ES-I3 (cell line): ENCODE results near the gene KRT77.

ENCODE experiments used
- H3K36me3 ChIP-seq: 2 replicates; pipeline ENCODE4 v1.6.1; 2013; ENCODE audit warnings: mild to moderate bottlenecking, low read length, control low read depth, moderate library complexity; ENCODE audit not compliant: insufficient read depth
- H3K4me1 ChIP-seq: 2 replicates; pipeline ENCODE4 v1.6.1; 2013; ENCODE audit warnings: mild to moderate bottlenecking, control low read depth, low read length; ENCODE audit not compliant: insufficient read depth
- H3K9ac ChIP-seq: 2 replicates; pipeline ENCODE4 v1.6.1; 2013; ENCODE audit warnings: low read depth, mild to moderate bottlenecking, low read length, moderate library complexity
- H3K9me3 ChIP-seq: 2 replicates; pipeline ENCODE4 v1.6.1; 2013; ENCODE audit warnings: mild to moderate bottlenecking, low read length, moderate library complexity; ENCODE audit not compliant: control insufficient read depth, insufficient read depth

The KRT77 gene

DNA sequence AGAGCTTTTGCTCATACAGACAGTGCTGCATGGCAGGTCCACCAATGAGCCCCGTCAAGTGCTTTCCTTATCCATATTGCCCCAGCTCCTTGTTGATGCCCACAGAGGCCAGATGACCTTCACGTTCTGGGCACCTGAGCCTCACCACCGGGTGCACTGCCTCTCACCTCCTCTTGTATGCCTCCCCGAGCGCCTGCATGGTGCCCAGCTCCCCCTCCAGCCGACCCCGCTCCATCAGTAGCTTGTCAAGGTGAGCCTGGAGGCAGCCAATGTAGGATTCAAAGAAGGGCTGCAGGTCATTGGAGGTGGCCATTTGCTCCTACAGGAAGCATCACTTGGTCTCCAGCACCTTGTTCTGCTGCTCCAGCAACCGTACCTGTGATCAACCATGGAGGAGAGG lies 31.8 kb upstream of the KRT77 start:
- no peaks in the 10 kb centered on the region for H3K4me1 ChIP-seq
- H3K9ac ChIP-seq: no peak overlapping the region

GRCh38 chr12:52730793-52731192 lies 27.5 kb upstream of the KRT77 start:
- Histone ChIP-seq H3K9me3 (no peaks in the 10 kb centered on the region), H3K4me1 (no peaks in the 10 kb centered on the region), H3K9ac (no peak overlapping the region), H3K36me3 (no peaks in the 10 kb centered on the region)

More for the DNA sequence above, 31.8 kb upstream of the KRT77 start:
- H3K36me3 ChIP-seq: no peaks in the 10 kb centered on the region
- no peaks in the 10 kb centered on the region for H3K9me3 ChIP-seq

DNA sequence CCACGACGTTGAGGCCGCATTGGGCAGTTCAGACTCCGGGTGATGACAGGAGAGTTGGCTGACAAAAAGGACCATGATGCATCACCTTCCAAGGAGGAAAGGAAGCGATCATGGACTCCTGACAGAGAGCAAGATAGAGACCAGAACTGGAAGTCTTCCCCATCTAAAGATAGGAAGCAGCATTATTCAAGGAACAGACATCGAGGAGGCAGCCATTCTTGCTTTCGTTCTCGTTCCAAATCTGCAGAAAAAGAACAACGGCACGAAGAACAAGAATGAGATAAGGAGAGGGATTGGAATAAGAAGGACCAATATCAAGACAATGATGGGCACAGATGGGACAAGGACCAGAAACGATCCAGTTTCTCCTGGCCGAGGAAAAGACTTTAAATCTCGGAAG lies 27.1 kb upstream of the KRT77 start:
- Histone ChIP-seq H3K36me3 (no peaks in the 10 kb centered on the region), H3K9ac (no peak overlapping the region), H3K4me1 (no peaks in the 10 kb centered on the region), H3K9me3 (no peaks in the 10 kb centered on the region)

DNA sequence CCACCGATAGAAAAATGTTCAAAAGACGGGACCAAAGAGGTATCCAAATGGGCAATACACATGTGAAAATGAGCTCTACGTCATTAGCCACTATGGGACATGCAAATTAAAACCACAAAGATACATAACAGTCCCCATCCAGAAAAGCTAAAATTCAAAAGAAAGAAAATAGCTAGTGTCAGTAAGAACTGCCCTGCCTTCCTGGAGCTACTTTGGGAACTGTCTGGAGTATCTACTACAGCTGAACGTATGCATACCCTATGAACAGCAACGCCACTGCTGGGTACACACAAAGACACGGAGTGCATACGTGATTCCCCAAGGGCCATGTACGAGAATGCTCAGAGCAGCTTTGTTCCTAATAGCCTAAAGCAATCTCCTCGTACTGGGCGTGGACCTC lies 25.8 kb upstream of the KRT77 start:
- H3K36me3 ChIP-seq: no peaks in the 10 kb centered on the region
- no peak overlapping the region for H3K9ac ChIP-seq
- no peaks in the 10 kb centered on the region for H3K9me3 ChIP-seq
- no peaks in the 10 kb centered on the region for H3K4me1 ChIP-seq

DNA sequence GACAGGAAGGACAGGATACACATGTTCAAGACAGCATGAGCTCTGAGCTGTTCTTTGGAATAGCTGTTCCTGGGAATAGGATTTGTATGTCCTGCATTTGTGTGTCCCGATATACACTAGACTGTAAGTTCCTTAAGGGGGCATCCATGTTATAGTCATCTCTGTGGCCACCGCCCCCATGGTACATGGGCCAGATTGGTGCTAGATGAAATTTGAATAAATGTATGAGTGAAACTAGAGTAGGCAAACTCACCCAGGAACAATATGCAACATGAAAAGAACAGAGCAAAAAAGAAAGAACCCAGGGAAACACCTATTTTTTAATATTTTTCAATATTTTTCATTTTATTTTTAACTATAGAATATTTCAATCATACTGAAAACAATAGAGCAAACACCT lies 25.1 kb upstream of the KRT77 start:
- Histone ChIP-seq H3K36me3 (no peaks in the 10 kb centered on the region), H3K4me1 (no peaks in the 10 kb centered on the region), H3K9ac (no peak overlapping the region), H3K9me3 (no peaks in the 10 kb centered on the region)

- H3K9ac ChIP-seq: no peak overlapping the region
- no peaks in the 10 kb centered on the region for H3K4me1 ChIP-seq
- no peaks in the 10 kb centered on the region for H3K36me3 ChIP-seq
- H3K9me3 ChIP-seq: no peaks in the 10 kb centered on the region
These were observed 23.7 kb upstream of the KRT77 start for GRCh38 chr12:52727037-52727436.

- H3K36me3 ChIP-seq: no peaks in the 10 kb centered on the region
- H3K9me3 ChIP-seq: no peaks in the 10 kb centered on the region
- no peak overlapping the region for H3K9ac ChIP-seq
- H3K4me1 ChIP-seq: no peaks in the 10 kb centered on the region
These were observed 23.1 kb upstream of the KRT77 start for GRCh38 chr12:52726451-52726850.

DNA sequence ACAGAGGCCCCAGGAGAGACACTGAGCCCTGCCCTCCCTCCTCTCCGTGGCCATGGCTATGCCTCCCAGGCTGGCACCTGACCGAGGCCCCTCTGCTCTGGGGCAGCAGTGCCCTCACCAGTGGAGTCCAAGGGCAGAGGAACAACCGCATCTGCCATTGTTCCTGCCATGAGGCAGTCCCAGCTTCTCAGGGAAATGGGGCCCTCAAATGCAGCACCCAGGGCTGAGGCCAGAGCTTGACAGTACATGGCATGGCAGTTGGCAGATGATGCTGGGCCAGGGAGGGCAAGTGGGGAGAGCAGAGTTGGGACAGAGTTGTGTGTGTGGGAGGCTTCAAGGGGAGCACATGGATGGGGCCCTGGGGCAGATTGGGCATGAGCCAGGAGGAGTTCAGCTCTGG lies 21.1 kb upstream of the KRT77 start:
- H3K9ac ChIP-seq: no peak overlapping the region
- no peaks in the 10 kb centered on the region for H3K4me1 ChIP-seq
- H3K36me3 ChIP-seq: no peaks in the 10 kb centered on the region
- H3K9me3 ChIP-seq: no peaks in the 10 kb centered on the region

DNA sequence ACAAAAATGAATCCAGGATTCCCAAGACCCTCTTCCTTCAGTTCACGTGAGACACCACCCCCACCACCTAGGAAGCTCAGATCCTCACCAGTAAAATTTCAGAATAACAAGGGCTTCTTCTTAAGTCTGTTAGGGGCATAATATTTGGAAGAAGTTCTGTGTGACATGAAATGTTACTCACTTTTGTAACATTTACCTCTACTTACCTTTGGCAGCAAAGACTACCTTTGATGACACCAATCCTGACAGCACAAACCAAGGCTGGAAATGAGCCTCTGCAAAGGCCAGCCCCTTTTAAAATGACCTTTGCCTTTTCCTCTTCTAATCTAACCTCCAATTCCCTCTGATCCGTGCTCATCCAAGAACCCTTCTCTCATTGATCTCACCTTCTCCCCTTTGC lies 19.4 kb upstream of the KRT77 start:
- no peak overlapping the region for H3K9ac ChIP-seq
- no peaks in the 10 kb centered on the region for H3K9me3 ChIP-seq
- no peaks in the 10 kb centered on the region for H3K36me3 ChIP-seq
- H3K4me1 ChIP-seq: no peaks in the 10 kb centered on the region

DNA sequence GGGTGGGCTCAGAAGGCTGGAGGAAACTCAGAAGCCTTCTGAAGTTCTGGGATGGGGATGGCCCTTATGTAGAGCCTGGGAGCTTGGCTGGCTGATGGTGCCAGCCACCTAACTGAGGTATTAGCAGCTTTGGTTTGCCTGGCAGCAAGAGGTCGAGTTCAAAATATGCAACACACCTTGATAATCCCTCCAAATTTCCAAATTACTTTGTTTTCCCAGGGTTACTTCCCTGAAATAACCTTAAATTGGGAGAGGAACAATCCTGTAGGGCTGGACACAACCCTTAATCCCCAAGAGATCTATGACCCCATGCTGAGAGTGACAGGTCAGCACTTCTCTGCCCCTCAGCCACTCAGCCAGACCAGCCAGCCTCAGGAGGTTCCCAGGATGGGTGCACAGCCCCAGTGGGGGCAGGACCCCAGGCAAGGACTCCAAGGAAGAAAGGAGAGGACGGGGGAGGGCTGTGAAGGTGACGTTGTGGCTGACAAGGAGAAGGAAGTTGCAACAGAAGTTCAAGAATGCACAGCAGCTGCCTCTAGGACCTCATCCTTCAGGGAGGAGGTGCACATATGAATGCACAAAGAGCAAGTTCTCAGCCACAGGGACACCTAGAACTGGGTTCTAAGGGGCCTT lies 18.6 kb upstream of the KRT77 start:
- no peak overlapping the region for H3K9ac ChIP-seq

GRCh38 chr12:52720365-52720886 lies 17.1 kb upstream of the KRT77 start:
- H3K4me1 ChIP-seq: no peaks in the 10 kb centered on the region
- H3K9me3 ChIP-seq: no peaks in the 10 kb centered on the region
- H3K9ac ChIP-seq: no peak overlapping the region
- no peaks in the 10 kb centered on the region for H3K36me3 ChIP-seq

More for the DNA sequence above, 18.6 kb upstream of the KRT77 start:
- no peaks in the 10 kb centered on the region for H3K9me3 ChIP-seq
- H3K4me1 ChIP-seq: no peaks in the 10 kb centered on the region
- no peaks in the 10 kb centered on the region for H3K36me3 ChIP-seq

DNA sequence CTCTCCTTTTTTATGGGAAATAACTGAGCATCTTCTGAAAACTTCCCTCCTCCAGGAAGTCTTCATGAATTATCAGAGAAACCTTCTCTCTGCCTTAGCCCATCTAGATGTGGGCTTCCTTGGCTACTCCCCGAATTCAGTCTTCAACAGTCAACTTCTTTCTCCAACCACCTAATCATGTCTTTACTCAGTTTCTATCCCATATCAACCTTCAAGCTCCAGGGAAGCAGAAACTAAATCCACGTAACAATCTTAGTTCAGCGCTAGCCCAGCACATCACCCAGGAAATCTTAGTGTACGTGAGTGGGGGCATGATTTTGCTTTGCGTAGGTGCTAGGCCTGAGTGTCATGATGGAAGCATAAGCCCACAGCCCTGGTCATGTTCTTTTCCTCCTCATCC lies 12.7 kb upstream of the KRT77 start:
- Histone ChIP-seq H3K4me1 (no peaks in the 10 kb centered on the region; the same call in 1 of the 2 replicates), H3K36me3 (no peaks in the 10 kb centered on the region), H3K9me3 (no peaks in the 10 kb centered on the region), H3K9ac (no peak overlapping the region)

- Histone ChIP-seq H3K9ac (no peak overlapping the region), H3K36me3 (no peaks in the 10 kb centered on the region), H3K4me1 (no peaks in the 10 kb centered on the region; the same call in 1 of the 2 replicates), H3K9me3 (no peaks in the 10 kb centered on the region)
These were observed 12.1 kb upstream of the KRT77 start for GRCh38 chr12:52715416-52715815.

DNA sequence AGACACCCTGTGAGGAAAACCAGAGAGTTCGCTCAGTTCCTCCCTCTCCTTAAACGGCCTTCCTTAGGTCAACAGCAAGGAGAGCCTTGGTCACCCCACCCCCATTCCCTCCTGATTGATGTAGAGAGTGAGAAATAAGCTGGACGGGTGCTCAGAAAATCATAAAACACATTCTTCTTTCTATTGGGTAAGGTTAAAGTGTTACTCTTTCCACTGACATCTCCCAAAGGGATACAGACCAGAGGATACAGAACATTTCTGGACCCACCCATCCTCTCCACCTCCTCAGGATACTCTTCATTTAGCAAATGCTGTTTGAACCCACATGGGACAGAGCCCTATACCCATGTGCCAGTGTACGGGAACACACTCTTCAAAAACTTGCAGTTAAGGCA lies 11.6 kb upstream of the KRT77 start:
- Histone ChIP-seq H3K9ac (peak overlapping the region; percentile 53; the same call in 1 of the 2 replicates), H3K4me1 (no peaks in the 10 kb centered on the region; the same call in 1 of the 2 replicates), H3K36me3 (no peaks in the 10 kb centered on the region), H3K9me3 (no peaks in the 10 kb centered on the region)

DNA sequence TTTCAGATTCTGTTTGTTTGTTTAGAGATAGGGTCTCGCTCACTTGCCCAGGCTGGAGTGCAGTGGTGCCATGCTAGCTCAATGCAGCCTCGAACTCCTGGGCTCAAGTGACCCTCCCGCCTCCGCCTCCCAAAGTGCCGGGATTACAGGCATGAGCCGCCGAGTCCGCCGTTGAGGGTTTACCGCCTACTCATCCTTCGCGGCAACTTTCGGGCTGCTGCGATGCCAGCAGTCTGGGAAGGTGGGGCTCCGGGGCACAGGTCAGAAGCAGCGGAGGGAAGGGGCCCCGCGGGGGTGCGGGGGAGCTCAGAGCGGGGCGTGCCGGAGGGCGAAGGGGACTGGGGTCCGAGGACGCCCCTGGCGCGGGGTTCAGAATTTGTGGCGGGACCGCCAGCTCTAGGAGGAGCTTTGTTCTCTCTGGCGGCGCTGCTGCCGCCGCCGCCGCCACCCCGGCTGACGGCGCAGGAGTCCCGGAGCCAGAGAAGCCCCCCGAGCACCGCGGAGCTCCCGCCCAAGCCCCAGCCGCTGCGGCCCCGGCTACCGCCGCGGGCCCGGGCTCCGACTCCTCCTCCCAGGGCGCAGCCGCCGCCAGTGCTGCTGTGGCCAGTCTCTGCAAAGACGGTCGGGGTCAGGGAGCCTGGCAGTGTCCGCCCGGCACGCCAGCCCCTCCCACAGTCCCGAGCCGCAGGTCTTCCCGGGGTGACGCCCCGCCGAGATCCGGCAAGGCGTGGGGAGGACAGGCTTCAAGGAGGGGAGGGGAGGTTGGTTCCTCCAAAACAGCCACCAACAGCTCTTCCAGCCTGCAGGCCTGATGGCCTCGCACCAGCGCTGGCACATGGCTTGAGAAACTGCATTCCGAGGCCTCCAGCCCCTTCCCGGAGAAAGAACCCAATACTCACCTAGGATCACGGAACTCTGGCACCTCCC lies 10.9 kb upstream of the KRT77 start:
- no peaks in the 10 kb centered on the region for H3K36me3 ChIP-seq
- peak overlapping the region; percentile 53; the same call in 1 of the 2 replicates for H3K9ac ChIP-seq
- no peaks in the 10 kb centered on the region; the same call in 1 of the 2 replicates for H3K4me1 ChIP-seq

More for the DNA sequence above, 10.9 kb upstream of the KRT77 start:
- H3K9me3 ChIP-seq: no peaks in the 10 kb centered on the region
